Fibroblast of skin of left quadriceps (primary cell): ENCODE results near the gene TNFRSF11A.

Experiments
- DNase-seq, 2 experiments: peaks; one replicate each; pipeline ENCODE4 v3.0.0-alpha.2; 2013; ENCODE audit warnings: low read depth in 2 of 2

The TNFRSF11A gene

GRCh38 chr18:62381373-62381772 lies 56.3 kb downstream of the TNFRSF11A start:
- no peak for DNase-seq

DNA sequence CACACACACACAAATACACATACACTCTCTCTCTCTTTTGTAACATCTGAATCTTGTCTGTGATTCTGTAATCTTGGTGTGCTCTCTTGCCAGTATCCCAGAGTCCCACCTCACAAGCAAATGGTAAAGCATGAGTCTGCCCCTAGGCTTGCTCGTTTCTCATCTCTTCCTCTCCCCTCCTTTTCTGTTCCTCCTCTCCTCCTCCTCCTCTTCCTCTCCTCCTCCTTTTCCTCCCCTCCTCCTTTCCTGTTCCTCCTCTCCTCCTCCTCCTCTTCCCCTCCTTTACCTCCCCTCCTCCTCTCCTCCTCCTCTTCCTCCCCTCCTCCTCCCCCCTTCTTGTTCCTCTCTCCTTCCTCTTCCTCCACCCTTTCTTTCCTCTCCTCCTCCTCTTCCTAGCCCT lies 59.0 kb downstream of the TNFRSF11A start:
- no peak for DNase-seq

DNA sequence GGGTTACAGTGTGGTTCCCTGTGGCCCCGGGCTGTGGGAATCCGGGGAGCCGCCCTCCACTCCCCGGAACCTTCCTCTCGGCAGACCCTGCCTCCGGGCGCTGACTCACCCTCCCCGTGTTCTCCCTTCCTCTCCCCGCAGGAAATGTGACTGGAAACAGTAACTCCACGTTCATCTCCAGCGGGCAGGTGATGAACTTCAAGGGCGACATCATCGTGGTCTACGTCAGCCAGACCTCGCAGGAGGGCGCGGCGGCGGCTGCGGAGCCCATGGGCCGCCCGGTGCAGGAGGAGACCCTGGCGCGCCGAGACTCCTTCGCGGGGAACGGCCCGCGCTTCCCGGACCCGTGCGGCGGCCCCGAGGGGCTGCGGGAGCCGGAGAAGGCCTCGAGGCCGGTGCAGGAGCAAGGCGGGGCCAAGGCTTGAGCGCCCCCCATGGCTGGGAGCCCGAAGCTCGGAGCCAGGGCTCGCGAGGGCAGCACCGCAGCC lies 59.5 kb downstream of the TNFRSF11A start:
- no peak for DNase-seq

GRCh38 chr18:62386091-62386490 lies 61.0 kb downstream of the TNFRSF11A start:
- no peak for DNase-seq

- DNase-seq: no peak
Observed at GRCh38 chr18:62386601-62387000, 61.5 kb downstream of the TNFRSF11A start.

- no peak for DNase-seq
Observed at GRCh38 chr18:62387257-62387656, 62.1 kb downstream of the TNFRSF11A start.

- no peak for DNase-seq
Observed at GRCh38 chr18:62388855-62389760, 64.0 kb downstream of the TNFRSF11A start.

GRCh38 chr18:62389761-62390481 lies 64.8 kb downstream of the TNFRSF11A start:
- no peak for DNase-seq

DNA sequence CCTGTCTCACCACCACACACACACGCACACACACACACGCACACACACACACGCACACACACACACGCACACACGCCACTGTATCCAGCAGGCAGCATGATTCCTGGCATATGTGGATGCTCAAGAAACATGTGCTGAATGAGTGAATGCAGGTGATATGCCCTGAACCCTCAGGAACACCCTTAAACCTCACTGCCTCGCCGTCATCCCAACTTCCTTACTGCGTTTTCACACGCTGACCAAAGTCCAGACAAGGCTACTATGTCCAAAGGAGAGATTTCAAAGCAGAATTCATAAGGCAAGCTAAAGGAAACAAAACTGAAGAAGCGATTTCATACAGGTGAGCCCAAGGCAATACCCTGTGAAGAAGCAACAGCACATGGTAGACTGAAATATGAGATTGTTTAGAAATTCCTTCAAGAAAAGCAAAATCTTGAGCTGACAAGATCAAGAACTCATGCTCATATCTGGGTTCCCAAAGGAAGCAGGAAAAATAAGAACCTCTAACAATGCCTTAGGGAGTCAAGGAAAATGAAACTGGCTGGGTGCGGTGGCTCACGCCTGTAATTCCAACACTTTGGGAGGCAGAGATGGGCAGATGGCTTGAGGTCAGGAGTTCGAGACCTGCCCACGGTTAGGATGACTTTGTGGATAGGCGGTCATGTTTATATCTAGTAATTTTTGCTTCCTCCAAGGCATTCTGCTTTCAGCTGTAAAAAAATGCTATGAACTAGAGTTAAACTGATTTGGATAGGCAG lies 69.1 kb downstream of the TNFRSF11A start:
- DNase-seq: no peak

GRCh38 chr18:62396381-62396780 lies 71.3 kb downstream of the TNFRSF11A start:
- DNase-seq: no peak

- DNase-seq: no peak
Observed at GRCh38 chr18:62396967-62397366, 71.9 kb downstream of the TNFRSF11A start.

DNA sequence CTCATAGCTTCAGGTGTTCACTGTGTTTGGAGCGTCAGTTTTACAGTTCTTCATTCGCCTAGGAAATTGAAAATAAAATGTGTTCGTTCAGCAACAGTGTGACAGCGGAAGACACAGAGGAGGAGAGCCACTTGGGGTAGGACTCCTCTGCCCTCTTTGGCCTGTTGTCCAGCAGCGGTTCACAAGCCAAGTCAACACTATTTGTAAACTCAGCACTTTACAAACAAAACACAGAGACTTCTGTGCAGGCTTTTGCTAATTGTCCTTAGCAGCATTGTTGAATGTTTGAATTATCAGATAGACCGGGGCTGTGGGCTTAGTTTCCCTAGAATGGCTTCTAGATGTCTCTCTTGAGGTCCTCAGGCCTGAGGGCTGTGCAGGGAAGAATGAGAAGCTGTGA lies 73.2 kb downstream of the TNFRSF11A start:
- no peak for DNase-seq

DNA sequence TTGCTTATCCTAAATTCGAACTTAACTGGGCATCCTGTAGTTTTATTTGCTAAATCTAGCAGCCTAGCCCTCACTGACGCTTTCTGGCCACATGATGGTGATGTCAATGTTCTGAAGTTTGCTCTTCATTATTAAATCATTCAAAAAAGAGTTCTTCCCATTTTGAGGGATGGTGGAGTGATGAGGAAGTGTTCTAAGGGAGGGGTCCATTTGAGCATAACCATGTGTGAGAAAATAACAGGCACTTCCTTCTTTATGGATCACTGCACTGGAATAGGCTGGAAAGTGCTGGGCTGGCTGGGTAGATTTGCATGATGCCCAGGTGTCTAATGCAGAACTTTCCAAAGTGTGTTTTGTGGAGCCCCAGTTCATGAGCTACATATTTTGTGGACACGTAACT lies 74.2 kb downstream of the TNFRSF11A start:
- DNase-seq: no peak

DNA sequence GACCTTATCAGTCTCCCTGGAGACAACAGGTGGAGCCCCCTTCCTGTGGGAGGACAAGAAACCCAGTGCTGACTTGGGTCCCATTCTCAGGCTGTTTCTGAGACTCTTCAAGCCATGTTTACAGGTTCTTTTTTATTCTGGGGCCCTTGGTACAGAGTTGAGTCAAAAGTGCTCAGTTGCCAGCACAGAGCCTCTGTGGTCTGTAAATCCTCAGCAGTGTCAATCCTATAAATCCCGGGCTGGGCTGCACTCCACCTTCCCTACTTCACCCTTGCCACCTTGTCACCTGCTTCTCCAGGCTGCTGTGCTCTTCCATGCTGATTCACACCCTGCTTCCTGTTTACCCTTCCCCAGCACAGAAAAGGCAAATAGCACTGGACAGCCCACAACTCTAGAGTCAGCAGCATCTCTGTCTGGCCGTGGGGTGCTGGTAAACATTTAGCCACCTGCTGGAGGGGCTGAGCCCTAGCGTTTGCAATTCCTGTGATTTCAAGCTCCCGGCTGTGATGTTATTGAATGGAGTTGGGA lies 74.7 kb downstream of the TNFRSF11A start:
- no peak for DNase-seq

GRCh38 chr18:62400916-62401315 lies 75.8 kb downstream of the TNFRSF11A start:
- DNase-seq: no peak

- DNase-seq: no peak
Observed at GRCh38 chr18:62402342-62402948, 77.3 kb downstream of the TNFRSF11A start.

- DNase-seq: no peak
Observed at GRCh38 chr18:62403120-62403519, 78.0 kb downstream of the TNFRSF11A start.

DNA sequence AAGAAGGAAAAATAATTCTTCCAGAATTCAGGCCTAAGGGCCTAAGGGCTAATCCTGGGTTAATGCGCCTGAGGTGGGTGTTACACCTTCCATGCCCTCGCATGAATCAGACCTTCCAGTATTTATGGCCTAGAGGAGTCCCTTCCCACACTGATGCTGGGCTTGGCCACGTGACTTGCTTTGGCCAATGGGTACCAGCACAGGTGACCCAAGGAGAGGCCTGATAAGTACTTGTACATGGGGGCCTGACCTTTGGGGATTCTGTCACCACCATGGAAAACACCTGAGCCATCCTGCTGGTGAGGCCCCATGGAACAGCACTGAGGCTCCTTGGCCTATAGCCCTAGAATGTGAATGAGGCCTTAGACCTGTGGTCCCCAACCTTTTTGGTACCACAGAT lies 79.8 kb downstream of the TNFRSF11A start:
- no peak for DNase-seq

DNA sequence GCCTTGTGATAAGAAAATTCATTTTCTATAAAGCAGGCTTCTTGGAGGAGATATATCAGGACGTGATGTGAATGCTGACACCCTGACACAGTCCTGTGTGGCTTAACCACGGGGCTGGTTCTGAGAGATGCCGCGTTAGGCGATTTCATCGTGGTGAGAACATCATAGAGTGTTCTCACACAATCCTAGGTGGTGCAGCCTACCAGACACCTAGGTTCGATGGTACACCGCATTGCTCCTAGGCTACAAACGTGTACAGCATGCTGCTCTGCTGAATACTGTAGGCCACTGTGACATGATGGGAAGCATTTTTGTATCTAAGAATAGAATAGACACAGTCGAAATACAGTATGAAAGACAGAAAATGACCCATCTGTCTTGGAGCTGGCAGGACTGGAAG lies 82.5 kb downstream of the TNFRSF11A start:
- DNase-seq: no peak

DNA sequence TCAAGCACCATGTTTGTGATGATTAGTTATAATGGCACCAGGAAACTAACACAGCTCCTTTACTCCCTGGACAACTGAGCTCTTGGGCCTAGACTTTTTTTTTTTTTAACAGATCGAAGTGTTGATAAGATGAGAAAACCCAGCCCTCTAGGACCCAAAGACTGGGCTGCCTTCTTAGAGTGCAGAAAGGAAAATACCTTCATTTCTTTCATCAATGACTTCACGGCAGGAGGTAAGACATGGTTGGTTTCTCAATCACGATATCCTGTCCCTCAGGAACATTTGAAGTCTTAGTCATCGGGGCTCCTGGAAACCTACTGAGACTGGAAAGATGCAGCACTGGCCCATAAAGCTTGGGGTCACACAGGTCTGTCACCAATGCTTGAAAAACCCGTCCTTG lies 84.7 kb downstream of the TNFRSF11A start:
- DNase-seq: no peak

- DNase-seq: no peak
Observed at GRCh38 chr18:62412231-62412979, 87.3 kb downstream of the TNFRSF11A start.
